HEK293 (cell line): ENCODE results near the gene RNASEH1.

Experiments used
- CTCF ChIA-PET: fragments of 350-600 bp; formaldehyde crosslinking; extraction: SDS; loops from one replicate; lab custom pipeline; 2021; ENCODE audit warnings: antibody characterized with exemption; lab: Yijun Ruan, JAX
- POLR2A ChIA-PET: fragments of 300-600 bp; formaldehyde crosslinking; extraction: SDS; loops from one replicate; lab custom pipeline; 2020; ENCODE audit warnings: antibody characterized with exemption, inconsistent platforms; lab: Yijun Ruan, JAX
- H3K27ac ChIP-seq: fragments of 200-500 bp; sonication (Bioruptor generic); 2 replicates; pipeline ENCODE4 v1.5.1; 2014; ENCODE audit warnings: low read depth, low read length, control low read depth, inconsistent platforms; ENCODE audit errors: extremely low read depth
- H3K36me3 ChIP-seq, 2 experiments: fragments of 200-500 bp in 1 of 2; sonication (Bioruptor generic) in 1 of 2; 1 replicate in 1 of 2; 2 replicates in 1 of 2; pipeline ENCODE4 v1.5.1; 2014 to 2017; ENCODE audit warnings: inconsistent platforms in 2 of 2, low read length in 2 of 2; ENCODE audit not compliant: control insufficient read depth in 2 of 2, insufficient read depth in 1 of 2
- H3K4me1 ChIP-seq: fragments of 200-500 bp; sonication (Bioruptor generic); 2 replicates; pipeline ENCODE4 v1.5.1; 2014; ENCODE audit warnings: mild to moderate bottlenecking, low read length, inconsistent platforms; ENCODE audit not compliant: control insufficient read depth, insufficient read depth
- H3K4me3 ChIP-seq: 2 replicates; pipeline ENCODE4 v1.5.1; 2011; ENCODE audit warnings: low read depth, mild to moderate bottlenecking, control low read depth, low read length, moderate library complexity
- H3K9me3 ChIP-seq: fragments of 200-500 bp; sonication (Bioruptor generic); 2 replicates; pipeline ENCODE4 v1.5.1; 2014; ENCODE audit warnings: low read depth, low read length, inconsistent platforms; ENCODE audit not compliant: control insufficient read depth, insufficient read depth
- BCL11A ChIP-seq: fragments of 450-650 bp; formaldehyde crosslinking; IDR thresholded peaks from 2 replicates; pipeline ENCODE4 v1.5.1; 2016; ENCODE audit warnings: low read depth, missing biosample characterization, missing genetic modification characterization
- GLIS1 ChIP-seq: fragments of 450-650 bp; formaldehyde crosslinking; IDR thresholded peaks from 2 replicates; pipeline ENCODE4 v1.5.1; 2016; ENCODE audit warnings: missing biosample characterization, missing genetic modification characterization
- KLF17 ChIP-seq: fragments of 450-650 bp; formaldehyde crosslinking; IDR thresholded peaks from 2 replicates; pipeline ENCODE4 v1.5.1; 2016; ENCODE audit warnings: missing biosample characterization, missing genetic modification characterization
- MZF1 ChIP-seq: fragments of 450-650 bp; formaldehyde crosslinking; IDR thresholded peaks from 2 replicates; pipeline ENCODE4 v1.5.1; 2017; ENCODE audit warnings: missing biosample characterization, missing genetic modification characterization, borderline replicate concordance
- PRDM1 ChIP-seq: fragments of 450-650 bp; formaldehyde crosslinking; IDR thresholded peaks from 2 replicates; pipeline ENCODE4; 2016; ENCODE audit warnings: missing biosample characterization, missing genetic modification characterization
- TSHZ1 ChIP-seq: fragments of 450-650 bp; formaldehyde crosslinking; IDR thresholded peaks from 2 replicates; pipeline ENCODE4 v1.5.1; 2016; ENCODE audit warnings: missing biosample characterization, missing genetic modification characterization, borderline replicate concordance
- ZBTB26 ChIP-seq: fragments of 450-650 bp; formaldehyde crosslinking; optimal IDR thresholded peaks from 2 replicates; pipeline ENCODE3; 2016; ENCODE audit warnings: missing biosample characterization, mild to moderate bottlenecking, missing genetic modification characterization
- ZFP69B ChIP-seq: fragments of 450-650 bp; formaldehyde crosslinking; IDR thresholded peaks from 2 replicates; pipeline ENCODE4 v1.5.1; 2016; ENCODE audit warnings: missing biosample characterization, missing genetic modification characterization
- ZIC2 ChIP-seq: fragments of 450-650 bp; formaldehyde crosslinking; IDR thresholded peaks from 2 replicates; pipeline ENCODE4 v1.5.1; 2016; ENCODE audit warnings: missing biosample characterization, missing genetic modification characterization
- ZNF10 ChIP-seq: fragments of 450-650 bp; formaldehyde crosslinking; IDR thresholded peaks from 2 replicates; pipeline ENCODE4 v1.5.1; 2017; ENCODE audit warnings: missing biosample characterization, missing genetic modification characterization
- ZNF214 ChIP-seq: fragments of 450-650 bp; formaldehyde crosslinking; IDR thresholded peaks from 2 replicates; pipeline ENCODE4 v1.5.1; 2017; ENCODE audit warnings: missing biosample characterization, mild to moderate bottlenecking, missing genetic modification characterization, borderline replicate concordance
- ZNF274 ChIP-seq, 2 experiments: fragments of 200-500 bp in 1 of 2; fragments of 450-650 bp in 1 of 2; sonication (Bioruptor generic) in 1 of 2; formaldehyde crosslinking in 1 of 2; IDR thresholded peaks; 2 replicates each; pipeline versions ENCODE4 v1.5.1 to v1.6.1; 2014 to 2016; ENCODE audit warnings: borderline replicate concordance in 1 of 2, inconsistent platforms in 1 of 2, low read length in 1 of 2, missing biosample characterization in 1 of 2, missing genetic modification characterization in 1 of 2
- ZNF324 ChIP-seq: fragments of 450-650 bp; formaldehyde crosslinking; IDR thresholded peaks from 2 replicates; pipeline ENCODE4 v1.5.1; 2016; ENCODE audit warnings: missing biosample characterization, missing genetic modification characterization
- ZNF341 ChIP-seq: fragments of 450-650 bp; formaldehyde crosslinking; IDR thresholded peaks from 2 replicates; pipeline ENCODE4; 2016; ENCODE audit warnings: low read depth, missing biosample characterization, missing genetic modification characterization
- ZNF600 ChIP-seq: fragments of 450-650 bp; formaldehyde crosslinking; IDR thresholded peaks from 2 replicates; pipeline ENCODE4 v1.5.1; 2016; ENCODE audit warnings: missing biosample characterization, missing genetic modification characterization
- ZNF670 ChIP-seq: fragments of 450-650 bp; formaldehyde crosslinking; IDR thresholded peaks from 2 replicates; pipeline ENCODE4 v1.5.1; 2016; ENCODE audit warnings: missing biosample characterization, missing genetic modification characterization, low read depth
- ZNF843 ChIP-seq: fragments of 450-650 bp; formaldehyde crosslinking; IDR thresholded peaks from 2 replicates; pipeline ENCODE4 v1.5.1; 2016; ENCODE audit warnings: missing biosample characterization, missing genetic modification characterization
- TF ChIP-seq, protein P1 (sequence below): fragments of 450-650 bp; formaldehyde crosslinking; IDR thresholded peaks from 2 replicates; pipeline ENCODE4 v1.5.1; 2016; ENCODE audit warnings: missing biosample characterization, missing genetic modification characterization
- TF ChIP-seq, protein P2 (sequence below): fragments of 450-650 bp; formaldehyde crosslinking; IDR thresholded peaks from 2 replicates; pipeline ENCODE4 v1.5.1; 2016; ENCODE audit warnings: missing biosample characterization, missing genetic modification characterization

RNASEH1 gene

GRCh38 chr2:3587021-3587420 lies 28.9 kb upstream of the RNASEH1 start (continued):
- TF ChIP-seq TSHZ1 (no peak), ZNF10 (tag by site-specific recombination) (no peak), MZF1 (tag by site-specific recombination) (no peak)

DNA sequence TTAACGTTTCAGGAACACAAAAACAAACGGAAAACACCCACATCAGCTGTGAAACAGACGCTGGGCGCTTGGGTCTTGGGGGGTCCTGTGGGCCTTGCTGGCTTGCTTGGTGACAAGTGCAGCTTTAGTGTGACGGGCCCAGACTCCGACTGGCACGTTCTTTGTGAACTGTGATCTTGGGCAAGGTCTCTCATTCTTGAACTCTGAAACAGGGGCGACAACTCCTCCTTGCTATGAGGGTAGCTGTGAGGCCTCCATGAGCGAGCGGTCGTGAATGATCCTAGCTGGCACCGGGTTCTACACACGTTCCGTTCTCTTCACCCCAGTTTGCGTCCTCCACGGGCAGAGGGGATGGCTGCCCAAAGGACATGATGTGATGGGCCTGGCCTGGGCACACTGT lies 28.1 kb upstream of the RNASEH1 start:
- H3K36me3 ChIP-seq = peaks cover 6 to 35% of the 10 kb centered on the region in 2 experiments
- ChIA-PET POLR2A (no interaction called here), CTCF (no interaction called here)
- H3K4me3 ChIP-seq = no peak overlapping the region
- H3K9me3 ChIP-seq = no peaks in the 10 kb centered on the region
- H3K27ac ChIP-seq = no peak overlapping the region
- no peaks in the 10 kb centered on the region; the same call in 1 of the 2 replicates for H3K4me1 ChIP-seq
- TF ChIP-seq KLF17 (tag by site-specific recombination) (no peak), ZNF843 (tag by site-specific recombination) (no peak), ZNF214 (tag by site-specific recombination) (no peak), ZNF600 (tag by site-specific recombination) (no peak), ZNF670 (tag by site-specific recombination) (no peak), MZF1 (tag by site-specific recombination) (no peak), ZNF274 (IDR thresholded peaks at IDR 0.05; ENCODE audit: low read length) (no peak), ZNF274 (tag by site-specific recombination; IDR thresholded peaks at IDR 0.05; ENCODE audit: borderline replicate concordance) (no peak), ZNF324 (tag by site-specific recombination) (no peak), BCL11A (tag by site-specific recombination) (no peak)
- TF ChIP-seq, protein P1, sequence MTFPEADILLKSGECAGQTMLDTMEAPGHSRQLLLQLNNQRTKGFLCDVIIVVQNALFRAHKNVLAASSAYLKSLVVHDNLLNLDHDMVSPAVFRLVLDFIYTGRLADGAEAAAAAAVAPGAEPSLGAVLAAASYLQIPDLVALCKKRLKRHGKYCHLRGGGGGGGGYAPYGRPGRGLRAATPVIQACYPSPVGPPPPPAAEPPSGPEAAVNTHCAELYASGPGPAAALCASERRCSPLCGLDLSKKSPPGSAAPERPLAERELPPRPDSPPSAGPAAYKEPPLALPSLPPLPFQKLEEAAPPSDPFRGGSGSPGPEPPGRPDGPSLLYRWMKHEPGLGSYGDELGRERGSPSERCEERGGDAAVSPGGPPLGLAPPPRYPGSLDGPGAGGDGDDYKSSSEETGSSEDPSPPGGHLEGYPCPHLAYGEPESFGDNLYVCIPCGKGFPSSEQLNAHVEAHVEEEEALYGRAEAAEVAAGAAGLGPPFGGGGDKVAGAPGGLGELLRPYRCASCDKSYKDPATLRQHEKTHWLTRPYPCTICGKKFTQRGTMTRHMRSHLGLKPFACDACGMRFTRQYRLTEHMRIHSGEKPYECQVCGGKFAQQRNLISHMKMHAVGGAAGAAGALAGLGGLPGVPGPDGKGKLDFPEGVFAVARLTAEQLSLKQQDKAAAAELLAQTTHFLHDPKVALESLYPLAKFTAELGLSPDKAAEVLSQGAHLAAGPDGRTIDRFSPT (tag by site-specific recombination) = no peak

DNA sequence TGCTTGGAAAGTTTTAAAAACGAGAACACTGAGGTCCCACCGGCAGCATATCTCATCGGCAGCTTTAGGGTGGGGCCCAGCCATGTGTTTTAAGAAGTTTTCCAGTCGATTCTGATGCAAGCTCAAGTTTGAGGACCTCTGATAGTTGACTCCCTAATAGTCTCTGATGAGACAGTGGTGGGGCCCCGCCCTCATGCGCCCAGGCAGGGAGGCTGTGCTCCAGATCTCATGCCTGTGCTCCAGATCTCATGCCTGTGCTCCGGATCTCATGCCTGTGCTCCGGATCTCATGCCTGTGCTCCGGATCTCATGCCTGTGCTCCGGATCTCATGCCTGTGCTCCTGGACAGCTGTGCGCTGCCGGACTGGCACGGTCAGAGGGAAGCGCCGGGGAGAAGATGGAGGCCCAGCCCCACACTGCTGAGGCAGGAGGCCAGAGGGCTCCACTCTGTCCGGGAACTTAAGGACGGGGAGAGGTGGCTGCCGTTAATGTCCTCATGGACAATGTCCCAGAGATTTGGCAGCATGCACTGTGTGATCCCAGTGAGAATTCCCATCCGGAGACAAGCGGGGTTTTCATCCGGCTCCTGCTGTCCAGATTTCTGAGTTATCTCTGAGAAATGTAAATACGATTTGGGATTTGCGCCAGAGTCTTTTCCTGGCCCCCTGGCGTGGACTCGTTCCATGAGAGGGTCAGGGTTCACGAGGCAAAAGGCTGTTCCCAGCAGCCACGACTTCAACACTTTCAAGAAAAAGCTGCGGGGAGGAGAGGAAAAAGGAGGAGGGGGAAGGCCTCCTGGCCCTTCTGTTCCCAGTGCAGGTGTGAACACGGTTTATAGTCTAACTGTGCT lies 27.4 kb upstream of the RNASEH1 start:
- Histone ChIP-seq H3K4me3 (no peak overlapping the region), H3K9me3 (no peaks in the 10 kb centered on the region), H3K36me3 (peaks cover 9 to 42% of the 10 kb centered on the region in 2 experiments), H3K4me1 (no peaks in the 10 kb centered on the region; the same call in 1 of the 2 replicates), H3K27ac (no peak overlapping the region)
- ChIA-PET CTCF (no interaction called here), POLR2A (interaction anchor here (0.8 to 3.4 kb wide), 3 partner anchors 10 to 27 kb away, joined by 5 to 15 read pairs (median 7); partner anchors contain the start of gene RNASEH1)
- peak; percentile 39 for TF ChIP-seq GLIS1
- peak; percentile 77; the same call in 1 of the 2 replicates for TF ChIP-seq ZFP69B (tag by site-specific recombination)
- TF ChIP-seq PRDM1 = no peak
- TF ChIP-seq ZNF341 (tag by site-specific recombination) = peak; percentile 69
- peak; percentile 6 for TF ChIP-seq ZBTB26 (tag by site-specific recombination)
- TF ChIP-seq, protein P2, sequence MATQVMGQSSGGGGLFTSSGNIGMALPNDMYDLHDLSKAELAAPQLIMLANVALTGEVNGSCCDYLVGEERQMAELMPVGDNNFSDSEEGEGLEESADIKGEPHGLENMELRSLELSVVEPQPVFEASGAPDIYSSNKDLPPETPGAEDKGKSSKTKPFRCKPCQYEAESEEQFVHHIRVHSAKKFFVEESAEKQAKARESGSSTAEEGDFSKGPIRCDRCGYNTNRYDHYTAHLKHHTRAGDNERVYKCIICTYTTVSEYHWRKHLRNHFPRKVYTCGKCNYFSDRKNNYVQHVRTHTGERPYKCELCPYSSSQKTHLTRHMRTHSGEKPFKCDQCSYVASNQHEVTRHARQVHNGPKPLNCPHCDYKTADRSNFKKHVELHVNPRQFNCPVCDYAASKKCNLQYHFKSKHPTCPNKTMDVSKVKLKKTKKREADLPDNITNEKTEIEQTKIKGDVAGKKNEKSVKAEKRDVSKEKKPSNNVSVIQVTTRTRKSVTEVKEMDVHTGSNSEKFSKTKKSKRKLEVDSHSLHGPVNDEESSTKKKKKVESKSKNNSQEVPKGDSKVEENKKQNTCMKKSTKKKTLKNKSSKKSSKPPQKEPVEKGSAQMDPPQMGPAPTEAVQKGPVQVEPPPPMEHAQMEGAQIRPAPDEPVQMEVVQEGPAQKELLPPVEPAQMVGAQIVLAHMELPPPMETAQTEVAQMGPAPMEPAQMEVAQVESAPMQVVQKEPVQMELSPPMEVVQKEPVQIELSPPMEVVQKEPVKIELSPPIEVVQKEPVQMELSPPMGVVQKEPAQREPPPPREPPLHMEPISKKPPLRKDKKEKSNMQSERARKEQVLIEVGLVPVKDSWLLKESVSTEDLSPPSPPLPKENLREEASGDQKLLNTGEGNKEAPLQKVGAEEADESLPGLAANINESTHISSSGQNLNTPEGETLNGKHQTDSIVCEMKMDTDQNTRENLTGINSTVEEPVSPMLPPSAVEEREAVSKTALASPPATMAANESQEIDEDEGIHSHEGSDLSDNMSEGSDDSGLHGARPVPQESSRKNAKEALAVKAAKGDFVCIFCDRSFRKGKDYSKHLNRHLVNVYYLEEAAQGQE (tag by site-specific recombination) = no peak
- peak; percentile 60 for TF ChIP-seq ZIC2 (tag by site-specific recombination)
- TF ChIP-seq ZNF600 (tag by site-specific recombination) = peak; percentile 90
